ENCODE measurements around the gene GLYATL1. TPM values are rescaled to one million over a fixed set of nuclear protein-coding genes. Genes with fewer than 3 reads are reported as not detected.
A peak's percentile ranks its signal among the peaks of the same experiment; 100 is the strongest.

Gene GLYATL1, protein sequence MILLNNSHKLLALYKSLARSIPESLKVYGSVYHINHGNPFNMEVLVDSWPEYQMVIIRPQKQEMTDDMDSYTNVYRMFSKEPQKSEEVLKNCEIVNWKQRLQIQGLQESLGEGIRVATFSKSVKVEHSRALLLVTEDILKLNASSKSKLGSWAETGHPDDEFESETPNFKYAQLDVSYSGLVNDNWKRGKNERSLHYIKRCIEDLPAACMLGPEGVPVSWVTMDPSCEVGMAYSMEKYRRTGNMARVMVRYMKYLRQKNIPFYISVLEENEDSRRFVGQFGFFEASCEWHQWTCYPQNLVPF
- total RNA-seq (not detected), polyA plus RNA-seq (ENCODE audit: insufficient read length in 6 of 6) (1 to 10 TPM; 2.4 to 6.0 (median 4.4) TPM)
- long read RNA-seq, donor 1 = 0 reads
- long read RNA-seq, donor 2, partial matches to known transcripts = 0 of 1 reads
- long read RNA-seq, donor 2, other reads (novel, unspliced or antisense) = 0 of 1 reads
- long read RNA-seq, donor 3 = 0 reads
- long read RNA-seq, donor 4 = 0 reads
- long read RNA-seq, donor 5 = 0 reads
- long read RNA-seq, donor 6 = 0 reads
- long read RNA-seq, donor 7, partial matches to known transcripts = 0 of 1 reads
- long read RNA-seq, donor 7, other reads (novel, unspliced or antisense) = 0 of 1 reads
- long read RNA-seq, donor 8 = 0 reads
- long read RNA-seq, donor 9 = 0 reads
- long read RNA-seq, donor 10 = 0 reads
- long read RNA-seq, donor 11 = 0 reads
- long read RNA-seq, donor 12 = 0 reads

DNA sequence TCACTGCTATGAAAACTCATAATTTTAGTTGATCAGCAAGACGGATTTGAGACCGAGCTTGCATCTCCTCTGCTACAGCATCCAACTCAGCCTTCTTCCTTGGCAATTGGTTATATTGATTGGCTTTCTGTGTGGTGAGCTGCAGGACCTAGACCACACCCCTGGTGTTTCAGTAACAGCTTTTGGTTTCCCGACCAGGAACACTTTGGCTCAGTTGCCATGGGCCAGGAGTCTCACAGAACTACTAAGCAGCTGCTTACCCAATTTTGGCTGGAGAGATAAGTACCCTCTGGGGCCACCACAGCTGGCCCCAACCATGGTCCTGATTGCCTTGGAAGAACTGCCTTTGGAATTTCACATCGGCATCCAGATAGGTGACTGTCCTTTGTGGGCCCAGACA is at the start of gene GLYATL1:
TSS of gene GLYATL1 (plus strand) at position 212 of the 400 bp plus-strand sequence. CDS start 7,600 bp downstream, outside the sequence.
- Histone ChIP-seq H3K36me3 (no peaks in the 10 kb centered on the region), H3K4me3 (no peak within 1 kb of the TSS), H3K27ac (no peak within 1 kb of the TSS), H3K9me3 (no peaks in the 10 kb centered on the region), H3K27me3 (no peaks in the 10 kb centered on the region), H3K4me1 (no peaks in the 10 kb centered on the region)
- TF ChIP-seq, protein P1, sequence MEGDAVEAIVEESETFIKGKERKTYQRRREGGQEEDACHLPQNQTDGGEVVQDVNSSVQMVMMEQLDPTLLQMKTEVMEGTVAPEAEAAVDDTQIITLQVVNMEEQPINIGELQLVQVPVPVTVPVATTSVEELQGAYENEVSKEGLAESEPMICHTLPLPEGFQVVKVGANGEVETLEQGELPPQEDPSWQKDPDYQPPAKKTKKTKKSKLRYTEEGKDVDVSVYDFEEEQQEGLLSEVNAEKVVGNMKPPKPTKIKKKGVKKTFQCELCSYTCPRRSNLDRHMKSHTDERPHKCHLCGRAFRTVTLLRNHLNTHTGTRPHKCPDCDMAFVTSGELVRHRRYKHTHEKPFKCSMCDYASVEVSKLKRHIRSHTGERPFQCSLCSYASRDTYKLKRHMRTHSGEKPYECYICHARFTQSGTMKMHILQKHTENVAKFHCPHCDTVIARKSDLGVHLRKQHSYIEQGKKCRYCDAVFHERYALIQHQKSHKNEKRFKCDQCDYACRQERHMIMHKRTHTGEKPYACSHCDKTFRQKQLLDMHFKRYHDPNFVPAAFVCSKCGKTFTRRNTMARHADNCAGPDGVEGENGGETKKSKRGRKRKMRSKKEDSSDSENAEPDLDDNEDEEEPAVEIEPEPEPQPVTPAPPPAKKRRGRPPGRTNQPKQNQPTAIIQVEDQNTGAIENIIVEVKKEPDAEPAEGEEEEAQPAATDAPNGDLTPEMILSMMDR (IDR thresholded peaks at IDR 0.05) = no peak
- intact Hi-C loops (cut with DNase I) = no loop called here
- ATAC-seq (no peak), DNase-seq (no peak)

- TF ChIP-seq, protein P1 (IDR thresholded peaks at IDR 0.05) = no peak
- peaks cover 0 to 7% of the 10 kb centered on the region in 2 donors for H3K27me3 ChIP-seq
- H3K27ac ChIP-seq = no peak overlapping the region
- no peak for DNase-seq
- H3K4me3 ChIP-seq = no peak overlapping the region
- intact Hi-C loops (cut with DNase I) = no loop called here
- H3K9me3 ChIP-seq = no peaks in the 10 kb centered on the region
- H3K4me1 ChIP-seq = no peaks in the 10 kb centered on the region
- no peak for ATAC-seq
- no peaks in the 10 kb centered on the region for H3K36me3 ChIP-seq
These were observed 45.4 kb upstream of the GLYATL1 start for GRCh38 chr11:58893899-58894298.

- no peak for DNase-seq
- TF ChIP-seq, protein P1 (IDR thresholded peaks at IDR 0.05) = no peak
- intact Hi-C loops (cut with DNase I) = no loop called here
These were observed 41.2 kb upstream of the GLYATL1 start for GRCh38 chr11:58898106-58898505.

DNA sequence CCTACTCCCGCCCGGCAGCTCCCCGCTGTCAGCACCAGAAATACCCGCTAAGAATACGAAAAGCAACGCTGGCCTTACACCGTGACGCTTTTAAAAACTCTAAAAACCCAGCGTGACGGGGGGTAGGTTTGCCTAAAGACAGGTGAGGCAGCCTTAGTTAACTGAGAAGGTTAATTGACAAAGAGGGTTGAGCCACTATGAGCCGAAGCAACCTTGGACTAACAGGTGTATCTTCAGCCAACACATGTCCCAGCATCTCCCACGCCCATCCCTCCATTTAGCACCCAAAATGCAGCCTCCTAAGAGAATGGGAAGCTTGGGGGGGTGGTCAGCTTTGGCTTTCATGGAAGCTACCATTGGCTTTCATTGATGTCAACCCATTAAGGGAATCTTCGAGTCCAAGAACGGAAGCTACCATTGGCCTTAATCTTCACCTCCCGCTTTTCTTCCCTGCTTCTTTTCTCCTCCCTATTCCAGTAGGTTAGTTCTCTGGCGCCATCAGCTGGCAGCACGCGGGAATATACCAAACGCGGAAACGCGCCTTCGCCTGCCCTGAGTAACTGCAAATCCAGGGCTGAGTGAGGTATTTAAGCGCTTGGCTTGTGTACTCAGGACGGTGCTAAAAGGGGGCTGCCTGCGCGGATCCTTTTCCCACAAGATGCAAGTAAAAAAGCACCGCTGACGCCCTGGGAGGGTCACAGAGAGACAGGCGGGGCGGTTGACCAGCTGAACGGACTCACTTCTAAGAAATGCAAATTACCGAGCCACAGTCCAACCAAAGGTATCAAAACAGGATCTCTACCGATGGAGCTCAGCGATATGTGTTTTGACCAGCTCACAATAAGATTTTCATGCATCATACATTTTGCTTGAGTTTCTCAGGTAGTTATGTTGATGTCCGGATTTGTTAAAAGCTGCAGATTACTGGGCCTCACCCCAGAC is 38.5 kb upstream of the GLYATL1 start:
- peak; percentile 94 for ATAC-seq

More at GRCh38 chr11:58898106-58898505, 41.2 kb upstream of the GLYATL1 start:
- Histone ChIP-seq H3K36me3 (no peaks in the 10 kb centered on the region), H3K9me3 (no peaks in the 10 kb centered on the region), H3K27me3 (peaks cover 2 to 40% of the 10 kb centered on the region in 2 donors), H3K4me1 (no peaks in the 10 kb centered on the region), H3K4me3 (no peak overlapping the region), H3K27ac (no peak overlapping the region)
- ATAC-seq = no peak

More for the DNA sequence above, 38.5 kb upstream of the GLYATL1 start:
- peak; percentile 58 to 83 (median 73) for DNase-seq
- Histone ChIP-seq H3K36me3 (no peaks in the 10 kb centered on the region), H3K9me3 (no peaks in the 10 kb centered on the region), H3K27ac (no peak overlapping the region), H3K4me1 (no peaks in the 10 kb centered on the region), H3K27me3 (peaks cover 12 to 67% of the 10 kb centered on the region in 2 donors), H3K4me3 (no peak overlapping the region)
- intact Hi-C loops (cut with DNase I) = no loop called here
- TF ChIP-seq, protein P1 (IDR thresholded peaks at IDR 0.05) = peak in 1 of 2 donors; percentile 24

All from left lung (tissue), 14 donors.